Calu3 (cell line): ENCODE measurements around the gene PROZ. TPM values are rescaled to one million over a fixed set of nuclear protein-coding genes. Genes with fewer than 3 reads are reported as not detected.
"Not testable (repeated sequence)": the region's sequence is repeated elsewhere in the genome, so short reads cannot be mapped to it uniquely, and the experiment has no call there.

Experiments
- BruUV-seq: library from RNA; stranded (reverse); fragments of 400-500 nt; replicated peaks from 2 replicates; lab custom pipeline; 2021; lab: Mats Ljungman, UMichigan
- CTCF ChIA-PET: fragments of 300-600 bp; sonication (Branson Sonifier 250); formaldehyde crosslinking; loops from one replicate; lab custom pipeline; 2022; ENCODE audit warnings: antibody characterized with exemption; lab: Charles Lee
- DNase-seq: peaks from one replicate; pipeline ENCODE4 v3.0.0; 2022
- H3K27ac Mint-ChIP-seq: one replicate; pipeline ENCODE4 v1.8.0; 2022; ENCODE audit warnings: mixed read lengths; ENCODE audit not compliant: unreplicated experiment
- H3K27me3 Mint-ChIP-seq: one replicate; pipeline ENCODE4 v1.8.0; 2022; ENCODE audit warnings: mixed read lengths; ENCODE audit not compliant: unreplicated experiment
- H3K36me3 Mint-ChIP-seq: one replicate; pipeline ENCODE4 v1.8.0; 2022; ENCODE audit warnings: mild to moderate bottlenecking, moderate library complexity, mixed read lengths; ENCODE audit not compliant: insufficient read depth, unreplicated experiment
- H3K4me1 Mint-ChIP-seq: one replicate; pipeline ENCODE4 v1.8.0; 2022; ENCODE audit warnings: mild to moderate bottlenecking, low read depth, mixed read lengths; ENCODE audit not compliant: unreplicated experiment
- H3K4me3 Mint-ChIP-seq: one replicate; pipeline ENCODE4 v1.8.0; 2022; ENCODE audit warnings: mild to moderate bottlenecking, low read depth, moderate library complexity, mixed read lengths; ENCODE audit not compliant: unreplicated experiment
- H3K9me3 Mint-ChIP-seq: one replicate; pipeline ENCODE4 v1.8.0; 2022; ENCODE audit warnings: low read depth, mixed read lengths; ENCODE audit not compliant: unreplicated experiment
- CTCF ChIP-seq: fragments of 200-600 bp; IDR thresholded peaks from one replicate; pipeline ENCODE4 v1.8.0; 2022; ENCODE audit warnings: antibody characterized with exemption; ENCODE audit not compliant: unreplicated experiment
- intact Hi-C: fragments of 100-400 bp; cut with micrococcal nuclease; formaldehyde crosslinking; loops from one replicate; pipeline ENCODE4 v1.10.0; 2022; ENCODE audit not compliant: unreplicated experiment
- total RNA-seq: library from RNA; stranded (reverse); gene quantifications from 2 replicates; pipeline ENCODE4 v1.2.3, GENCODE V29; 2022

The PROZ gene
- total RNA-seq, 1 experiment from 2014 or later, result not detected

- no peak for TF ChIP-seq CTCF
- Mint-ChIP-seq H3K9me3 (no peaks in the 10 kb centered on the region), H3K36me3 (no peaks in the 10 kb centered on the region), H3K4me3 (no peak overlapping the region), H3K27me3 (no peaks in the 10 kb centered on the region), H3K4me1 (no peaks in the 10 kb centered on the region), H3K27ac (no peak overlapping the region)
- BruUV-seq, result no TSS peak
- DNase-seq, result no peak
- CTCF ChIA-PET, result no interaction called here
- intact Hi-C loops, result no loop called here
Observed at GRCh38 chr13:113110852-113111315, 47.6 kb upstream of the PROZ start.

- not testable (repeated sequence) for H3K36me3 Mint-ChIP-seq, H3K27me3 Mint-ChIP-seq, BruUV-seq
Observed at GRCh38 chr13:113111821-113112220, 46.6 kb upstream of the PROZ start.

GRCh38 chr13:113112475-113112874 is 46.0 kb upstream of the PROZ start:
- CTCF ChIA-PET, DNase-seq, H3K36me3 Mint-ChIP-seq, intact Hi-C loops, BruUV-seq, H3K4me3 Mint-ChIP-seq, H3K4me1 Mint-ChIP-seq, H3K27ac Mint-ChIP-seq, H3K27me3 Mint-ChIP-seq, H3K9me3 Mint-ChIP-seq: not testable (repeated sequence)

More at GRCh38 chr13:113111821-113112220, 46.6 kb upstream of the PROZ start:
- DNase-seq, H3K9me3 Mint-ChIP-seq, CTCF ChIA-PET, H3K4me1 Mint-ChIP-seq, intact Hi-C loops, H3K4me3 Mint-ChIP-seq, H3K27ac Mint-ChIP-seq: not testable (repeated sequence)

GRCh38 chr13:113112893-113113845 is 45.3 kb upstream of the PROZ start:
- H3K27ac Mint-ChIP-seq, result no peak overlapping the region
- no TSS peak for BruUV-seq
- no peaks in the 10 kb centered on the region for H3K9me3 Mint-ChIP-seq
- no peak for DNase-seq
- H3K36me3 Mint-ChIP-seq, result no peaks in the 10 kb centered on the region
- no peaks in the 10 kb centered on the region for H3K27me3 Mint-ChIP-seq
- no peak overlapping the region for H3K4me3 Mint-ChIP-seq
- CTCF ChIA-PET, result no interaction called here
- H3K4me1 Mint-ChIP-seq, result no peaks in the 10 kb centered on the region
- intact Hi-C loops, result no loop called here
- no peak for TF ChIP-seq CTCF

- no peak overlapping the region for H3K27ac Mint-ChIP-seq
- no peak for TF ChIP-seq CTCF
- H3K36me3 Mint-ChIP-seq, result no peaks in the 10 kb centered on the region
- H3K4me3 Mint-ChIP-seq, result no peak overlapping the region
- H3K27me3 Mint-ChIP-seq, result peaks cover 2% of the 10 kb centered on the region
- CTCF ChIA-PET, result no interaction called here
- intact Hi-C loops, result no loop called here
- no peak for DNase-seq
- H3K4me1 Mint-ChIP-seq, result no peaks in the 10 kb centered on the region
- H3K9me3 Mint-ChIP-seq, result no peaks in the 10 kb centered on the region
- no TSS peak for BruUV-seq
Observed at GRCh38 chr13:113113846-113114271, 44.6 kb upstream of the PROZ start.
